Gastroesophageal sphincter (tissue), 3 donors: ENCODE results near the gene MIA2.

Experiments
- CTCF ChIP-seq, 4 experiments: fragments of 200-600 bp in 2 of 4; fragments of 450-650 bp in 2 of 4; sonication (generic) in 1 of 4; IDR thresholded peaks; one replicate each; pipeline ENCODE4 v1.5.1; 2017 to 2019; ENCODE audit warnings: antibody characterized with exemption in 4 of 4, mild to moderate bottlenecking in 2 of 4, moderate library complexity in 2 of 4
- POLR2AphosphoS5 ChIP-seq: sonication (generic); formaldehyde crosslinking; IDR thresholded peaks from one replicate; pipeline ENCODE4 v1.6.1; 2017; ENCODE audit warnings: antibody characterized with exemption

DNA sequence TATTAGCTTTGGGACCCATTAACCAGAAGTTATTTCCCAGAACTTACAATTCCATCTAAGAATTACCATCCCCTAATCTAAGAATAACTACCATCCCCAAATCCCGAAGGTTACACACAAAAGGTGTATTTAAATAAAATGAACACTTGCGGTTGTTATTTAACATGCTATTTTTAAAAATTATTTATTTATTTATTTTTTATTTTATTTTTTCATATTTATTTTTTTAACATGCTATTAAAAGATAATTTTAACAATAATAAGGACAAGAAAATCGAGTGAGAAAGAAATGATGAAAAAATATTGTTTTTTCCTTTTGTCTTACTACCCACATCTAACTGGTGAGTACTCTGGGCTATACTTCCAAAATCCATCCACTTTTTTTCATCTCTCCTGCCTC, 192.2 kb downstream of the MIA2 start:
- no peak for TF ChIP-seq CTCF (IDR thresholded peaks at IDR 0.05)
- no peak for TF ChIP-seq POLR2AphosphoS5
